ENCODE results near the gene PHRF1. TPM values are rescaled to one million over a fixed set of nuclear protein-coding genes. Genes with fewer than 3 reads are reported as not detected.
"Not testable (repeated sequence)": the region's sequence is repeated elsewhere in the genome, so short reads cannot be mapped to it uniquely, and the experiment has no call there.

The PHRF1 gene
- total RNA-seq, 4 donors from 2014 or later, result 24.5 to 38.2 (median 28.7) TPM

- Histone ChIP-seq H3K36me3 (peaks cover 5 to 75% (median 40%) of the 10 kb centered on the region in 4 donors), H3K27ac (replicated peaks in 1 of 4) (no peak overlapping the region), H3K4me1 (peaks cover 0 to under 1% (median 0%) of the 10 kb centered on the region in 4 donors), H3K4me3 (no peak overlapping the region), H3K27me3 (peaks cover 0 to 3% (median 0%) of the 10 kb centered on the region in 4 donors), H3K9me3 (no peaks in the 10 kb centered on the region)
- no peak for DNase-seq (ENCODE audit: extremely low spot score)
- intact Hi-C loops (cut with DNase I), result no loop called here
- TF ChIP-seq POLR2A (IDR thresholded peaks at IDR 0.05; ENCODE audit: low read depth) (no peak), EP300 (IDR thresholded peaks at IDR 0.05) (no peak), POLR2AphosphoS5 (IDR thresholded peaks at IDR 0.05) (no peak)
- TF ChIP-seq, protein P1, sequence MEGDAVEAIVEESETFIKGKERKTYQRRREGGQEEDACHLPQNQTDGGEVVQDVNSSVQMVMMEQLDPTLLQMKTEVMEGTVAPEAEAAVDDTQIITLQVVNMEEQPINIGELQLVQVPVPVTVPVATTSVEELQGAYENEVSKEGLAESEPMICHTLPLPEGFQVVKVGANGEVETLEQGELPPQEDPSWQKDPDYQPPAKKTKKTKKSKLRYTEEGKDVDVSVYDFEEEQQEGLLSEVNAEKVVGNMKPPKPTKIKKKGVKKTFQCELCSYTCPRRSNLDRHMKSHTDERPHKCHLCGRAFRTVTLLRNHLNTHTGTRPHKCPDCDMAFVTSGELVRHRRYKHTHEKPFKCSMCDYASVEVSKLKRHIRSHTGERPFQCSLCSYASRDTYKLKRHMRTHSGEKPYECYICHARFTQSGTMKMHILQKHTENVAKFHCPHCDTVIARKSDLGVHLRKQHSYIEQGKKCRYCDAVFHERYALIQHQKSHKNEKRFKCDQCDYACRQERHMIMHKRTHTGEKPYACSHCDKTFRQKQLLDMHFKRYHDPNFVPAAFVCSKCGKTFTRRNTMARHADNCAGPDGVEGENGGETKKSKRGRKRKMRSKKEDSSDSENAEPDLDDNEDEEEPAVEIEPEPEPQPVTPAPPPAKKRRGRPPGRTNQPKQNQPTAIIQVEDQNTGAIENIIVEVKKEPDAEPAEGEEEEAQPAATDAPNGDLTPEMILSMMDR (IDR thresholded peaks at IDR 0.05), result no peak
- WGBS, result 85% methylated on average over 16 of the region's 16 CpGs
These were observed 69.3 kb downstream of the PHRF1 start for GRCh38 chr11:645536-645935.

- Histone ChIP-seq H3K27me3 (no peaks in the 10 kb centered on the region), H3K9me3 (no peaks in the 10 kb centered on the region), H3K4me3 (no peak overlapping the region), H3K27ac (replicated peaks in 1 of 4) (no peak overlapping the region), H3K36me3 (peaks cover 5 to 75% (median 41%) of the 10 kb centered on the region in 4 donors), H3K4me1 (no peaks in the 10 kb centered on the region)
- TF ChIP-seq, protein P1 (IDR thresholded peaks at IDR 0.05), result no peak
- no peak for TF ChIP-seq POLR2AphosphoS5 (IDR thresholded peaks at IDR 0.05)
- no peak for TF ChIP-seq EP300 (IDR thresholded peaks at IDR 0.05)
- no peak for TF ChIP-seq POLR2A (IDR thresholded peaks at IDR 0.05; ENCODE audit: low read depth)
- intact Hi-C loops (cut with DNase I), result no loop called here
- no peak for DNase-seq (ENCODE audit: extremely low spot score)
- WGBS, result 82% methylated on average over 14 of the region's 14 CpGs
These were observed 69.9 kb downstream of the PHRF1 start for GRCh38 chr11:646214-646613.

DNA sequence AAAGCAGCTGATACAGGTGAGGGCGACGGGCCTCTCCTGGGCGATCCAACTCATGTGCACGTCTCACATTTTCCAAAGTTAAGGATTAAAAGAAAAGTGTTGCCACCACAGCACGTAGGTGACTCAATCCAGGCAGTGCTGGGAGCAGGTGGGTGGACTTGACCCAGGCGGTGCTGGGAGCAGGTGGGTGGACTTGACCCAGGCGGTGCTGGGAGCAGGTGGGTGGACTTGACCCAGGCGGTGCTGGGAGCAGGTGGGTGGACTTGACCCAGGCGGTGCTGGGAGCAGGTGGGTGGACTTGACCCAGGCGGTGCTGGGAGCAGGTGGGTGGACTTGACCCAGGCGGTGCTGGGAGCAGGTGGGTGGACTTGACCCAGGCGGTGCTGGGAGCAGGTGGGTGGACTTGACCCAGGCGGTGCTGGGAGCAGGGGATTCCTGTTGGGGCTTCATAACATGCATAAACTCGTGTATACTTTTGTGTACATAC, 71.4 kb downstream of the PHRF1 start:
- intact Hi-C loops (cut with DNase I); H3K27me3 ChIP-seq; H3K9me3 ChIP-seq; DNase-seq (ENCODE audit: extremely low spot score); H3K27ac ChIP-seq (replicated peaks in 1 of 4); H3K4me3 ChIP-seq; H3K4me1 ChIP-seq: not testable (repeated sequence)
- H3K36me3 ChIP-seq, result peaks cover 4 to 66% (median 33%) of the 10 kb centered on the region in 4 donors
- WGBS, result 90% methylated on average over 9 of the region's 14 CpGs

- Histone ChIP-seq H3K4me1 (no peaks in the 10 kb centered on the region), H3K27ac (replicated peaks in 1 of 4) (no peak overlapping the region), H3K9me3 (no peaks in the 10 kb centered on the region), H3K27me3 (no peaks in the 10 kb centered on the region), H3K36me3 (peaks cover 4 to 69% (median 25%) of the 10 kb centered on the region in 4 donors), H3K4me3 (no peak overlapping the region)
- TF ChIP-seq, protein P1 (IDR thresholded peaks at IDR 0.05), result no peak
- no peak for TF ChIP-seq EP300 (IDR thresholded peaks at IDR 0.05)
- no peak for TF ChIP-seq POLR2AphosphoS5 (IDR thresholded peaks at IDR 0.05)
- TF ChIP-seq POLR2A (IDR thresholded peaks at IDR 0.05; ENCODE audit: low read depth), result no peak
- no peak for DNase-seq (ENCODE audit: extremely low spot score)
- intact Hi-C loops (cut with DNase I), result no loop called here
- WGBS, result 90% methylated on average over 10 of the region's 10 CpGs
These were observed 74.2 kb downstream of the PHRF1 start for GRCh38 chr11:650482-650881.

- WGBS, result 89% methylated on average over 14 of the region's 14 CpGs
- H3K4me1 ChIP-seq; H3K4me3 ChIP-seq; H3K27ac ChIP-seq (replicated peaks in 1 of 4); intact Hi-C loops (cut with DNase I); H3K9me3 ChIP-seq; H3K27me3 ChIP-seq; DNase-seq (ENCODE audit: extremely low spot score): not testable (repeated sequence)
- peaks cover 12 to 69% (median 26%) of the 10 kb centered on the region in 4 donors for H3K36me3 ChIP-seq
These were observed 76.9 kb downstream of the PHRF1 start for GRCh38 chr11:653136-653535.

- Histone ChIP-seq H3K4me3 (no peak overlapping the region), H3K4me1 (no peaks in the 10 kb centered on the region), H3K36me3 (peaks cover 12 to 75% (median 33%) of the 10 kb centered on the region in 4 donors), H3K9me3 (no peaks in the 10 kb centered on the region), H3K27ac (replicated peaks in 1 of 4) (no peak overlapping the region), H3K27me3 (no peaks in the 10 kb centered on the region)
- 88% methylated on average over 15 of the region's 15 CpGs for WGBS
- TF ChIP-seq EP300 (IDR thresholded peaks at IDR 0.05), result no peak
- no peak for TF ChIP-seq POLR2A (IDR thresholded peaks at IDR 0.05; ENCODE audit: low read depth)
- TF ChIP-seq POLR2AphosphoS5 (IDR thresholded peaks at IDR 0.05), result no peak
- TF ChIP-seq, protein P1 (IDR thresholded peaks at IDR 0.05), result no peak
- intact Hi-C loops (cut with DNase I), result no loop called here
- no peak for DNase-seq (ENCODE audit: extremely low spot score)
These were observed 77.6 kb downstream of the PHRF1 start for GRCh38 chr11:653837-654236.

GRCh38 chr11:654444-654843, 78.2 kb downstream of the PHRF1 start:
- H3K27ac ChIP-seq (replicated peaks in 1 of 4); H3K27me3 ChIP-seq; intact Hi-C loops (cut with DNase I); DNase-seq (ENCODE audit: extremely low spot score); H3K9me3 ChIP-seq; H3K4me1 ChIP-seq; H3K4me3 ChIP-seq: not testable (repeated sequence)
- peaks cover 16 to 75% (median 38%) of the 10 kb centered on the region in 4 donors for H3K36me3 ChIP-seq
- 91% methylated on average over 6 of the region's 12 CpGs for WGBS

Data from esophagus muscularis mucosa (tissue), 4 donors.